ENCODE results near the gene PAK5.

Gene PAK5

DNA sequence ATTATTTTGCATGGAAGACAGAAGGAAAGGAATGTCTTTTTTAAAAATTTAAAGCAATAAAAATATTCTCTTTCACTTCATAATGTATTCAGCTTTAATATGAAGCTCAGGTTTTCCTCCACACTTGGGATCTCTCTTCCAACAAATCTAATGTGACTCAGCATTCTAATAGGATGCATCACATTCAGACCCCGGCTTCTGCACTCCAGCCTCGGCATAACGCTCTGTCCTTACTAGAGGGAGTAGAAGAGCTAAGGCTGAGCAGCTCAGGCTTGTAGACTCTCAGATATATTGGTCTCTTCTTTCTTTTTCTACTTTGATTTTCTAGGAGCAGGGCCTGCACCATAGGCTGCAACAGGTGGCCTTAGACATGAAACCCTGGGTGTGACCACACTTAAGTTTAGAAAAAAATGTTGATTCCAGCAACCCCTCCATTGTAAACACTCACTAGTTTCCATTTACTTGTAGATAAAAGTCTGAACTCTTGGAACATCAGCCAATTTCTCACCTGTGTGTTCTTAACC, 161.7 kb downstream of the PAK5 start:
- DNase-seq (ENCODE audit: extremely low read depth, low read depth): no peak
- TF ChIP-seq, protein P1, sequence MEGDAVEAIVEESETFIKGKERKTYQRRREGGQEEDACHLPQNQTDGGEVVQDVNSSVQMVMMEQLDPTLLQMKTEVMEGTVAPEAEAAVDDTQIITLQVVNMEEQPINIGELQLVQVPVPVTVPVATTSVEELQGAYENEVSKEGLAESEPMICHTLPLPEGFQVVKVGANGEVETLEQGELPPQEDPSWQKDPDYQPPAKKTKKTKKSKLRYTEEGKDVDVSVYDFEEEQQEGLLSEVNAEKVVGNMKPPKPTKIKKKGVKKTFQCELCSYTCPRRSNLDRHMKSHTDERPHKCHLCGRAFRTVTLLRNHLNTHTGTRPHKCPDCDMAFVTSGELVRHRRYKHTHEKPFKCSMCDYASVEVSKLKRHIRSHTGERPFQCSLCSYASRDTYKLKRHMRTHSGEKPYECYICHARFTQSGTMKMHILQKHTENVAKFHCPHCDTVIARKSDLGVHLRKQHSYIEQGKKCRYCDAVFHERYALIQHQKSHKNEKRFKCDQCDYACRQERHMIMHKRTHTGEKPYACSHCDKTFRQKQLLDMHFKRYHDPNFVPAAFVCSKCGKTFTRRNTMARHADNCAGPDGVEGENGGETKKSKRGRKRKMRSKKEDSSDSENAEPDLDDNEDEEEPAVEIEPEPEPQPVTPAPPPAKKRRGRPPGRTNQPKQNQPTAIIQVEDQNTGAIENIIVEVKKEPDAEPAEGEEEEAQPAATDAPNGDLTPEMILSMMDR (IDR thresholded peaks at IDR 0.05; ENCODE audit: low read depth, low read length): no peak

DNA sequence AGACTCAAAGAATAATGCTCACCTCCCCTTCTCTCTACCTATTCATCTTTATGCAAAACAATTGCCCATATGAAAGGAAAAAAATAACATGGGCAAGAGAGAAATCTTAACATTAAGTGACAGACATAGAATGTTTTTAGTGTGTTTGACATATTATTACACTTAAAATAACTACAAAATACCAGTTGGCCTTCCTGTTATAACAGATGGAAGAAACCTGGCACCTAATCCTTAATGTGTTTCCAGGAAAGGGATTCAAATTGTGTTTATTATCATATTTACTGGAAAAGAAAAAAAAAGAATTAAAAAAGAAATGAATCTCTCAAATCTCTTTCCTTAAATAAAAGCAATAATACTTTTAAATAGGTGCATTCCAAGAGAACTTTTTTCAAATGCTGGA, 165.9 kb downstream of the PAK5 start:
- no peak for DNase-seq (ENCODE audit: extremely low read depth, low read depth)
- TF ChIP-seq, protein P1 (IDR thresholded peaks at IDR 0.05; ENCODE audit: low read depth, low read length): no peak

DNA sequence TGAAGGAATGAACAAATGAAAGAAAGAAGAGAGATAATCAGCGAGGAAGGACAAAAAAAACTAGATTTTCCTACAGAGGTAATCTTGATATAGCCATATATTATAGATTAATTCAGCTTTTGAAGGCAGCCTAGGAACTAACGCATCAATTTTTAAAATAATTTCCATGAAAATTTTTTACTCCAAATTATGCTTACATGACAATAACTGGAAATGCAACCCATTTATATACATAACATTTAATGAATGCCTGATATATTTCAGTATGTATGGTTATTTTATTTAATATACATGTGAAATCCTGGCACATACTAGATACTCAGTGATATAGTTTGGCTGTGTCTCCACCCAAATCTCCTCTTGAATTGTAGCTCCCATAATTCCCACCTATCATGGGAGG, 166.8 kb downstream of the PAK5 start:
- DNase-seq (ENCODE audit: extremely low read depth, low read depth): no peak
- TF ChIP-seq, protein P1 (IDR thresholded peaks at IDR 0.05; ENCODE audit: low read depth, low read length): no peak

DNA sequence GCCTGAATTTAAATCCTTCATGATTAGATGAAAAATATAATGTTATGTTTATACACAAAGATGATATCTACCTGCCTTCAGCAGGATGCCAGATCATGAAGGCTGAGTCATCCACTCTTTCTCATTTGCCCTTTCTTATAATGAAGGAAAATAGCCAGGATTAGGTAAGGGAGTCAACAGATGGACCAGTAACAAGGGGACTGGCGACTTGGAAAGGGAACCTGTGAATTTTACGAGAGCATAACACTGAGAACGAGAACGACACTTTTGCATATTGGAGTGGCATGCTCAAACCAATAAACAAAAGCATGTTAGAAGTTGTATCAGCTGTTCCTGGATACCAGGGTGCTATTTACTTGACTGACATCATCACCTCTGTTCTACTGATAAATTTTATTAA, 170.5 kb downstream of the PAK5 start:
- TF ChIP-seq, protein P1 (IDR thresholded peaks at IDR 0.05; ENCODE audit: low read depth, low read length): no peak
- DNase-seq (ENCODE audit: extremely low read depth, low read depth): no peak

DNA sequence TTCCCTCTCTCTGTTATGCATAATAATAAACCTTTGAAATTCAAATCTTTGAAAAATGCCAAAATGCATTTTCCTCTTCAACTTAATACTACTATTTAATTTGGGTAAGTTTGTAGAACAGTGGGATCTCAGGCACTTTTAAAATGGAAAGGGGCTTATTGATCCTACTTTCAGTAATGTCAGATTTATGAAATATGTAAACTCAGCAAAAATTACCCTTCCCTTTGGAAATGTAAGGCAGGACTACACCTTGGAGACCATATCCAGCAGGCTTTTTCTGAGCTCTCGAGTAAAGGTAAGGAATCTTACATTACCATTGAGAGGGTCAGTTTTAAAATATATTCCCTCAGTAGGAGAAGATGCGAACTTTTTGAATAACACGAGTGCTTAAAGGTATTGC, 175.5 kb downstream of the PAK5 start:
- TF ChIP-seq, protein P1 (IDR thresholded peaks at IDR 0.05; ENCODE audit: low read depth, low read length): no peak
- no peak for DNase-seq (ENCODE audit: extremely low read depth, low read depth)

DNA sequence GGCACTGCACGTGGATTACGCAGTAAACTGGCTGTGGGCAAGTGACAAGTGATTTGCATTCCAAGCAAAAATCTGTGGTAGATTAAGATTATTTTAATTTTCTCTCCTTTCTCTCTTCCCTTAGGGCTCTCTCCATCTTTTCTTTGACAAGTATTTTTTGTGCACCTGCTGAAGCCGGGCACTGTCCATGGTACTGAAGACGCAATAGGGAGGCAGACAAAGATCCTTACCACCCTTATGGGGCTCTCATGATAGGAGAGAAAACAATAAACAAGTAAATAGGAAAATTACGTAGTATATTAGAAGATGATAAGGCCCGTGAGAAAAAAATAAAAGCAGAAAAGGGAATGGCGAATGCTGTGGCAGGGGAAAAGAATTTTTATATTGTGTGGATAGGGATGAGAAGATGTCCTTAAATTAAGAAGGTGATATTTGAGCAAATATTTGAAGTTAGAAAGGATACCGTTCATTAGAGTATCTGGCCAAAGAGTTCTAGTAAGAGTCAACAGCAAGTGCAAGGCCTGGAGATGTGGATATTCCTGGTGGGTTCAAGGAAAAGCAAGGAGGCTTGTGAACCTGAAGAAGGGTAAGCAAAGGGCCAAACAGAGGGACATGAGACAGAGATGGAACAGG, 178.5 kb downstream of the PAK5 start:
- no peak for DNase-seq (ENCODE audit: extremely low read depth, low read depth)
- TF ChIP-seq, protein P1 (IDR thresholded peaks at IDR 0.05; ENCODE audit: low read depth, low read length): no peak

DNA sequence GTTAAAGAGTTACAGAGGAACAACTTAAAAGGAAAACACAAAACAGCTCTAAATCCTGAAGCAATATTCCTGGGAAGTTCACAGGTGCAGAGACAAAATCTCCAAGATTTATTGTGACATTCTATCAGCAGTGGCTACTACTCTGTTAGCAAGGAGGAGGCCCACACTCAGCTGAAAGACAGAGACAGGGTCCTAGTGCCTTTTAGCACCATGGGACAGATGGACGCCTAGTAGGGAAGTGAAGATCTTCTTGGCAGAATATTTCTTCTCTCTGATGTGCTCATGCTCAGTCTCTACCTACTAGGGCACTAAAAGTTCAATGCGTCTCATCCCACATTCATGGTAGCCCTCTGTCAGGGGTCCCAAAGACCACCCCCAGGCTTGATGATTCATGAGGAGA, 191.1 kb downstream of the PAK5 start:
- no peak for DNase-seq (ENCODE audit: extremely low read depth, low read depth)
- TF ChIP-seq, protein P1 (IDR thresholded peaks at IDR 0.05; ENCODE audit: low read depth, low read length): no peak

All from AG09319 (cell line).